KMS-11 (cell line): ENCODE results near the gene BCL2L11.

Source experiments
- H2AFZ ChIP-seq: fragments of 200-600 bp; sonication (generic); 2 replicates; pipeline ENCODE4 v1.6.1; 2016; ENCODE audit warnings: antibody characterized with exemption, mixed run types, low read depth
- H3K27ac ChIP-seq: fragments of 200-600 bp; sonication (generic); 2 replicates; pipeline ENCODE4 v1.6.1; 2016; ENCODE audit warnings: mild to moderate bottlenecking, mixed run types
- H3K27me3 ChIP-seq: fragments of 200-600 bp; sonication (generic); 2 replicates; pipeline ENCODE4 v1.6.1; 2017; ENCODE audit warnings: mild to moderate bottlenecking, low read depth, mixed run types, moderate library complexity; ENCODE audit not compliant: insufficient read depth
- H3K36me3 ChIP-seq: fragments of 200-600 bp; sonication (generic); 2 replicates; pipeline ENCODE4 v1.6.1; 2017; ENCODE audit warnings: mild to moderate bottlenecking, mixed run types; ENCODE audit not compliant: insufficient read depth
- H3K4me1 ChIP-seq: fragments of 200-600 bp; sonication (generic); 2 replicates; pipeline ENCODE4 v1.6.1; 2016; ENCODE audit warnings: mild to moderate bottlenecking, low read depth, mixed run types; ENCODE audit not compliant: poor library complexity, severe bottlenecking
- H3K4me2 ChIP-seq: fragments of 200-600 bp; sonication (generic); 2 replicates; pipeline ENCODE4 v1.7.0; 2016; ENCODE audit warnings: mild to moderate bottlenecking, mixed run types
- H3K4me3 ChIP-seq: fragments of 200-600 bp; sonication (generic); IDR thresholded peaks from 2 replicates; pipeline ENCODE4 v1.6.1; 2017; ENCODE audit warnings: low read depth, low read length, mixed read lengths; ENCODE audit not compliant: insufficient read depth
- H3K79me2 ChIP-seq: fragments of 200-600 bp; sonication (generic); 2 replicates; pipeline ENCODE4 v1.6.1; 2016; ENCODE audit warnings: low read depth, mixed run types; ENCODE audit not compliant: insufficient read depth
- H3K9ac ChIP-seq: fragments of 200-600 bp; sonication (generic); 2 replicates; pipeline ENCODE4 v1.6.1; 2016; ENCODE audit warnings: mild to moderate bottlenecking, mixed run types
- H4K20me1 ChIP-seq: fragments of 200-600 bp; sonication (generic); 2 replicates; pipeline ENCODE4 v1.6.1; 2016; ENCODE audit warnings: mild to moderate bottlenecking, mixed run types; ENCODE audit not compliant: insufficient read depth
- TF ChIP-seq, protein P1 (sequence below): fragments of 200-600 bp; sonication (generic); conservative IDR thresholded peaks from 2 replicates; pipeline ENCODE4 v1.6.1; 2017; ENCODE audit warnings: low read depth, mild to moderate bottlenecking, antibody characterized with exemption, low read length, moderate library complexity, mixed read lengths

Gene BCL2L11

DNA sequence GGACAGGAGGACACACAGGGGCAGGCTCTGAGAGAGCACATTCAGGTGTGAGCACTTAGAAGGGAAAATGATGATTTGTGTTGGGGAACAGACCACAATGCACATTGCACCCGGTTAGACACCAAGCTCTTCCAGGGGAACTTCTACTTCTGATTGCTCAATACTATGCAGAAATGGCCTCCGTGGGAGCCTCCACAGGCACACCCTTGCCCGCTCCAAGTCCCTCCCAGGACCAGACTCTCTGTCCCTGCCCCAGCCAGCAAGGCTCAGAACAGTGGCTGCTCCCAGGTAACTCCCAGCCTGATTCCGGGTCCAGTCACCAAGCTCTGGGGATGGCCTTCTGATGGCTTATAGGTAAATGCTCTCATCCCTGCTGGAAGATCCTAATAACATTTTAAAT, 56.2 kb downstream of the BCL2L11 start:
- TF ChIP-seq, protein P1, sequence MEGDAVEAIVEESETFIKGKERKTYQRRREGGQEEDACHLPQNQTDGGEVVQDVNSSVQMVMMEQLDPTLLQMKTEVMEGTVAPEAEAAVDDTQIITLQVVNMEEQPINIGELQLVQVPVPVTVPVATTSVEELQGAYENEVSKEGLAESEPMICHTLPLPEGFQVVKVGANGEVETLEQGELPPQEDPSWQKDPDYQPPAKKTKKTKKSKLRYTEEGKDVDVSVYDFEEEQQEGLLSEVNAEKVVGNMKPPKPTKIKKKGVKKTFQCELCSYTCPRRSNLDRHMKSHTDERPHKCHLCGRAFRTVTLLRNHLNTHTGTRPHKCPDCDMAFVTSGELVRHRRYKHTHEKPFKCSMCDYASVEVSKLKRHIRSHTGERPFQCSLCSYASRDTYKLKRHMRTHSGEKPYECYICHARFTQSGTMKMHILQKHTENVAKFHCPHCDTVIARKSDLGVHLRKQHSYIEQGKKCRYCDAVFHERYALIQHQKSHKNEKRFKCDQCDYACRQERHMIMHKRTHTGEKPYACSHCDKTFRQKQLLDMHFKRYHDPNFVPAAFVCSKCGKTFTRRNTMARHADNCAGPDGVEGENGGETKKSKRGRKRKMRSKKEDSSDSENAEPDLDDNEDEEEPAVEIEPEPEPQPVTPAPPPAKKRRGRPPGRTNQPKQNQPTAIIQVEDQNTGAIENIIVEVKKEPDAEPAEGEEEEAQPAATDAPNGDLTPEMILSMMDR: no peak
- H3K27me3 ChIP-seq: no peaks in the 10 kb centered on the region
- no peak overlapping the region for H3K4me3 ChIP-seq
- H4K20me1 ChIP-seq: no peaks in the 10 kb centered on the region
- no peaks in the 10 kb centered on the region for H3K4me1 ChIP-seq
- no peak overlapping the region for H3K27ac ChIP-seq
- no peak overlapping the region for H2AFZ ChIP-seq
- no peaks in the 10 kb centered on the region for H3K79me2 ChIP-seq
- no peak overlapping the region for H3K9ac ChIP-seq
- no peaks in the 10 kb centered on the region for H3K36me3 ChIP-seq
- H3K4me2 ChIP-seq: no peak overlapping the region

DNA sequence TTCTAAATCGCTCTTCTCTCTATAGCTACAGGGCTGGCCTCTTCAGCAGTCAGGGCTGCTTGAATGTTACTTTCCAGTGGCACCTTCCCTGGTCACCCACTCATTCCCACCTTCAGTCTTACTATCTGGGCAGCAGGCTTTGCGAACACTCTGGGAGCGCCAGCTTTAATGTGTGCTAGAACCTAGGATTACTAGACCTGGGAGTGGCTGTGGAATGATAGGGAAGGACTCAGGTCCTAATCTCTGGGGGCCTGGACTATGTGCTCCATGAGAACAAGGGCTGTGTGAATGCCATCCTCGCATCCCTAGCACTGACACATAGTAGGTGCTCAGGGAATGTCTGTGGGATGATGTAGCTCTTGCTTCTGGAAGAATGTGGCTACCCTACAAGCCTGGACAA, 57.6 kb downstream of the BCL2L11 start:
- H3K4me2 ChIP-seq: no peak overlapping the region

DNA sequence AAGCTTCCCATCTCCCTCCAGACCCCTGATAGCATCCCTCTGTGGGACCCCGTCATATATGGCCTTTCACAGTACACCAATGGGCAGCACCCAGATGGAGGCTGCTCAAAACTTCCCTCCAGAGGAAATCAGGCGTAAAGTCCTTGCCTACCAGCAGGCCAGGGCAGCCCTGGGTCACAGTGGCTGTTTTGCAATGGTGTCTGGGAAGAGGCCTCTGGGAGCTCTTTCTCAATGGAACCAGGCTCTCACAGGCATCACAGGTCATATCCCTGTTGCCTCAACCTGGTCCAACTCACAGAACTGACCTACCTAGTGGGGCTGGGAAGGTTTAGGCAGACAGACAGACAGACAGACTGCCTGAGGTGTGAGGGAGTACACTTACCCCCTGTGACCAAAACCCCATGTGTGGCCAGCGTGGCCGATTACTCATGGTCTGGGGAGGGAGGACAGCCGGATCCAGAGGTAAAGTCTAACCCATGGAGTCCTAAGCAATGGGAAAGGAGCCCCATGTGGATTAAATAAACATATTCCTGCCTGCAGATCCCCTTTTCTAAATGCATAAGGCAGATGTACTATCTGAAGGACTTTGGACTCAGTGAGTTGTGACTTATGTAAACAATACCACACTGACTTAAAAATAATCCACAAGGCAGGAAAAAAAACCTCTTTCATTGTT, 58.2 kb downstream of the BCL2L11 start:
- no peaks in the 10 kb centered on the region for H3K27me3 ChIP-seq

More for the DNA sequence above, 57.6 kb downstream of the BCL2L11 start:
- no peaks in the 10 kb centered on the region for H3K27me3 ChIP-seq
- no peaks in the 10 kb centered on the region for H4K20me1 ChIP-seq
- no peaks in the 10 kb centered on the region for H3K4me1 ChIP-seq
- TF ChIP-seq, protein P1: no peak
- H2AFZ ChIP-seq: no peak overlapping the region
- no peaks in the 10 kb centered on the region for H3K36me3 ChIP-seq
- no peak overlapping the region for H3K27ac ChIP-seq
- no peak overlapping the region for H3K4me3 ChIP-seq
- H3K9ac ChIP-seq: no peak overlapping the region
- H3K79me2 ChIP-seq: no peaks in the 10 kb centered on the region

DNA sequence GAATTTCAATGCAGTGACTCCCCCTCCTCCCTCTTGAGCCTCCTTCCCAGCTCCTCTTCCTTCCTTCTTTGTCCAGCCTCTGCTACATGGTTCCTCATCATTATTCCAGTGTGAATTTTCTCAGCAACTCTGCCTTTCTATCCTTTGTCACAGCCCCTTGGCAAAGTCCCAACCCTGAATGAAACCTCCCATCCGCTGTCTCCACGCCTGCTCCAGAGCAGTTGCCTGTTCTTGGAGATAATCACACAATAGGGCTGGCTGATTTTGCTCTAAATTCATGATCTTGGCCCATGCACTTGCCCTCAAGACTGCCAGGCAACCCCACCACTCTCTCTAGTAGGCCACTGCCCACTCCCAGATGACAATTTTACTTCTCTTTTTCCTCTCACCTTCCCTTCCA, 61.4 kb downstream of the BCL2L11 start:
- Histone ChIP-seq H3K4me1 (no peaks in the 10 kb centered on the region), H3K4me3 (no peak overlapping the region), H3K27me3 (no peaks in the 10 kb centered on the region), H3K9ac (no peak overlapping the region), H4K20me1 (no peaks in the 10 kb centered on the region), H3K27ac (no peak overlapping the region), H3K79me2 (no peaks in the 10 kb centered on the region), H3K36me3 (no peaks in the 10 kb centered on the region), H2AFZ (no peak overlapping the region), H3K4me2 (no peak overlapping the region)
- TF ChIP-seq, protein P1: no peak

More for the DNA sequence above, 58.2 kb downstream of the BCL2L11 start:
- Histone ChIP-seq H2AFZ (no peak overlapping the region), H3K36me3 (no peaks in the 10 kb centered on the region), H3K4me2 (no peak overlapping the region), H4K20me1 (no peaks in the 10 kb centered on the region), H3K27ac (no peak overlapping the region), H3K79me2 (no peaks in the 10 kb centered on the region), H3K9ac (no peak overlapping the region), H3K4me1 (no peaks in the 10 kb centered on the region), H3K4me3 (no peak overlapping the region)
- TF ChIP-seq, protein P1: no peak
